SK-N-DZ (cell line): Measurements from ENCODE around the gene MAGEF1. TPM values are rescaled to one million over a fixed set of nuclear protein-coding genes. Genes with fewer than 3 reads are reported as not detected.
A peak's percentile ranks its signal among the peaks of the same experiment; 100 is the strongest.

ENCODE experiments used
- DNase-seq: peaks from one replicate; pipeline ENCODE4 v3.0.0-alpha.2; 2015; ENCODE audit warnings: low spot score
- polyA plus RNA-seq, 2 experiments: library from polyadenylated mRNA; depleted of rRNA; stranded (reverse); fragments of >200 nt; gene quantifications; 2 replicates each; pipeline ENCODE4 v1.2.3, GENCODE V29; 2014

The MAGEF1 gene, protein sequence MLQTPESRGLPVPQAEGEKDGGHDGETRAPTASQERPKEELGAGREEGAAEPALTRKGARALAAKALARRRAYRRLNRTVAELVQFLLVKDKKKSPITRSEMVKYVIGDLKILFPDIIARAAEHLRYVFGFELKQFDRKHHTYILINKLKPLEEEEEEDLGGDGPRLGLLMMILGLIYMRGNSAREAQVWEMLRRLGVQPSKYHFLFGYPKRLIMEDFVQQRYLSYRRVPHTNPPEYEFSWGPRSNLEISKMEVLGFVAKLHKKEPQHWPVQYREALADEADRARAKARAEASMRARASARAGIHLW
- 143 and 154 TPM in 2 replicates for polyA plus RNA-seq (2014; cell fraction: cytosol; rRNA removed)
- polyA plus RNA-seq (2014; cell fraction: nucleus; rRNA removed), result 65.3 and 73.3 TPM in 2 replicates

DNA sequence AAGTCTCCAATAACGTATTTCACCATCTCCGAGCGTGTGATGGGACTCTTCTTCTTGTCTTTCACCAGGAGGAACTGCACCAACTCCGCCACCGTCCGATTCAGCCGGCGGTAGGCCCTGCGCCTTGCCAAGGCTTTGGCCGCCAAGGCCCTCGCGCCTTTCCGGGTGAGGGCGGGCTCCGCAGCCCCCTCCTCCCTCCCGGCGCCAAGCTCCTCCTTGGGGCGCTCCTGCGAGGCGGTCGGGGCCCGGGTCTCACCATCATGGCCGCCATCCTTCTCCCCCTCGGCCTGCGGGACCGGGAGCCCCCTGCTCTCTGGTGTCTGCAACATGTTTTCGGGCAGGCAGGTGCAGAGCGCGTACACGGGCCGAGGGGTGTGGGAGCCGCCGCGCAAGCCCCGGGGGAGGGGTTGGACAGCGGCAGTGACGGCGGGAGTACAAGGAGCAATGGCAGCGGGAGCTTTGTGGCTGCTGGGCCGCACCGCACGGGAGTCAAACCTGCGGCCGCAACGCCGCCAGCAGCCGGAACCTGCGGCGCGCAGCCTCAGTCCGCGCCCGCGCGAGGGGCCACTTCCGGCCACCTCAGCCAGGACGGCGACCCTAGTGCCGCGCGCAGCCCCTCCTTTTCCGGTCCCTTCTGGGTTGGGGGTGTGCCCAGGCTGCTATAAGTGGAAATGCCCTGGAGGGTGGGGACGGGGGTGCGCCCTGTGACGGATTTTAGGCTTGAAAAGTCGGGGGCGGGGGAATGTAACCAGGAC, at the start of gene MAGEF1:
Gene MAGEF1 (minus strand): TSS at position 572 of the 755 bp plus-strand sequence. CDS start 243 bp downstream, at position 329.
- peak; percentile 89 for DNase-seq

DNA sequence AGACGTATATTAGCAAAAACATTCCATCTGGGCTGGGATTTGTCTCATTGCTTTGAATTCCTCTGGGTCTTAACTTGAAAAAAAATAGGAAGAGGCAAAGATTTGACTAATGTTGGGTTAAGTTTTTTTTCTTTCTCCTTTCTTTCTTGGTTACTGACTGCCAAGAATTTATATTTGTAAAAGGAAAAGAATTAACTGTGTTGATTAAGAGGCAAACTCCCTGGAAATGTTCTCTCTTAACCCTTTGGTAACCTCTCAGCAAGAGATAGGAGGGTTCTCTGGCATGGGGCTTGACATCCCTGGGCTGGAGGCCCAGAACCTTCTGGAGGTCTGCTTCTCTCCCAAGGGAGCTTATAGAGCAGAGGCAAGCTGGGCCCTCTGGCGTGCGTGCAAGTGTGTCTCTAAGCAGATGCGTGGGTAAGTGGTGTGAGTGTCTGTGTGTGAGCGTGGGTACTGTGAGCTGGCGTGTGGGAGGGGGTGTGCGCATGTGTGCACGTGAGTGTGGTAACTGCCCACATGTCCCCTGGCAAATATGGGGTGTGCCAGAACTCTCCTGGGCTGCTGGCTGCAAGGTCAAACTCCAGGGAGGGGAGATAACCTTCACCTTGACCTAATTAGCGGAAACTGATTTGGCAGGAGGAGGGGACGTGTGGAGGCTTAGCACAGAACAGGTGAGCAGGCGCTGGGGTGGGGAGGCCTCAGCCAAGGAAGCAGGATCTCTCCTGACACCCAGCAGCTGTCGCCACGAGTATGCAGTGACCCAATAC, 49.4 kb upstream of the MAGEF1 start:
- no peak for DNase-seq

DNA sequence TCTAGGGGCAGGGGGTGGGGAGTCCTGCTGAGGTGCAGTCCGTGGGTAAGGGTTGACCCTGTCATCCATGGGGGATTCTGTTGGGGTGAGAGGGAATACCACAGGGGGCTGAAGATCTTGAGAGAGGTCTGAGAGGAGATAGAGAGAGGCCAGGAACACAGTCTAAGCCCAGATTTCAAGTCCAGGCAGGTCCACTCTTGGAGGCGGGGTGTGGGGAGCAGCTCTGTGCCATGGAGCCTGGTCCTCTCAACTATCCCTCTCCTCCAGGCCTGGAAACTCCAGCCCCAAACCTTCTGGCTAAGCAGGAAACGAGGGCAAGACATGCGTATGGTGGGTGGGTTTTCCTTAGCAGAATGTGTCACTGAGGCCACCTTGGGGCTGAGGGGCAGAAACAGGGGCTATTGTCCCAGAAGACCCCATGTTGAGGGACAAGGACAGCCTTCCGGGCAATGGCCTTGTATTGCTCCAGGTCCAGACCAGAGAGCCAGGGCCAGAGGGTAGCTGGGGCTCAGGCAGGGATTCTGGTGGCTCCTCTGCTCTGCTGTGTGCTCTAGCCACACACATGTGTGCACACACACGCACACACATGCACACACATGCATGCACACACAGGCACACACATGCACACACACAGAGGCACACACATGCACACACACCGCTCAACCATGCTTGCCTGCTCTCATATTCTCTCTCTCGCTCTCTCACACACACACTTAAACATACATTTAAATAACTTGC, 48.6 kb upstream of the MAGEF1 start:
- no peak for DNase-seq

DNA sequence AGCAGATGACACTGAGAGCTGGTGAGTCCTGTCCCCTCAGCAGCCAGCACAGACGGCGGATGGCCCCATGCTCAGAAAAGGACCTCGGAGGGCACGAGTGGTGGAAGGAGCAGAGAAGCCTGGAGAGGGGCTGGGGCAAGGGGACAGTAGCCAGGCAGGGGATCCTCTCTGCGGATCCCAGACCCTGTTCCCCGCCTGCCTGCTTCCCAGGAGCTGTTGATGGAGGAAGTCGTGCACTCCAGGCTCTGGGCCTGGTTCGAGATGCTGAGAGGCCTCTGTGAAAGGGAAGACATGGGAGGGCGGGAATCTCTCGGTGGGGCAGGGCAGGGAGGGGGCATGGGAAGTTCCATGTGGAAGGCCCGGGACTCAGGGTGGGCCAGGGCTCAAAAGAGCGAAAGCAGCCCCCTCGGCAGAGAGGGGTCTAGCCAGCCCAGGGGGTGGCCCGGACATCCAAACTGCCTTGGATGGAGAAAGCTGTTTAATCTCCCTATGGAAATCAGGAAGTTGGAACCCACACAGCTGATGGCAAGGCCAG, 47.9 kb upstream of the MAGEF1 start:
- DNase-seq, result no peak

DNA sequence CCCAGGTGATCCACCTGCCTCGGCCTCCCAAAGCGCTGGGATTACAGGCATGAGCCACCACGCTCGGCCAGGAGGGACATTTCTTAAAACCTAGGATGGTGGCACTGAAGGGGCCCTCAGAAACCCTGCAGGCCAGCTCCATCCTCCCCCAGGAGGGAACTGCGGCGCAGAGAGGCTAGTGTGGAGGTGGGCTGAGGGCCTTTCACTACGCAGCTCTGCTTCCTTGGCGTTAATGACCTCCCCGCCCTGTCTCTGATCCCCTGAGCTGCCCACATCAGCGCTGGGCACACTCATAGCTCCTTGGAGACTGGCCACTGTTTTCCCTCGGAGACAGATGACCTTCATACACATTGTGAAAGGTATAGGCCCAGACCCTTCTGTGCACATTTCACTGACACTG, 46.2 kb upstream of the MAGEF1 start:
- no peak for DNase-seq

DNA sequence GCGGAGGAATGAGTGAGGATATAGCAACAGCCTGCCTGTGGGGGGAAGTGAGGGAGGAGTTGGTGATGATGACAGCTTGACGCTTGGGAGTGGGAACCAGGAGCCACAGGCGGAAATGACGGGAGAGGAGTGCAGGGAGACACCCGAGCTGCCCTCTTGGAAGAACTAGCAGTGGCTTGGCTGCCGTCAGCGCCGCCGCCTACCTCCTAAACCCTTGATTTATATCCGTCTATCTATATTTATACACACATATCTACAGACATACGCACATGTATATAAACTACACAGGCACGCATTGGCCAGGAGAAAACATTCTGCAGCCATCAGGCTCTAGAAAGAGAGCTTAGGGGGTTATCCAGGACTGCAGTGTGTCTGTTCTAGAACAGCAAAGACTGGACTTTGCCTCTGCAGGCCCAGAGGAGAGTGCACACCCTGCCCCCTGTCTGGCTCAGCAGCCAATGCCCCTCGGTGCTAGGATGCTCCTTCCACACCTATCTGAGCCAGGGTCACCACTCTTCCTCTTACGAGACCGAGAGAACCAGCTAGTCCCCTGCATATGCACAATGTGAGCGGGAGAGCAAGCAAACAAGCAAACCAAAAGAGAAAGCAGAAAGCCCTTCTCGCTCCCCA, 45.3 kb upstream of the MAGEF1 start:
- DNase-seq, result peak; percentile 59

DNA sequence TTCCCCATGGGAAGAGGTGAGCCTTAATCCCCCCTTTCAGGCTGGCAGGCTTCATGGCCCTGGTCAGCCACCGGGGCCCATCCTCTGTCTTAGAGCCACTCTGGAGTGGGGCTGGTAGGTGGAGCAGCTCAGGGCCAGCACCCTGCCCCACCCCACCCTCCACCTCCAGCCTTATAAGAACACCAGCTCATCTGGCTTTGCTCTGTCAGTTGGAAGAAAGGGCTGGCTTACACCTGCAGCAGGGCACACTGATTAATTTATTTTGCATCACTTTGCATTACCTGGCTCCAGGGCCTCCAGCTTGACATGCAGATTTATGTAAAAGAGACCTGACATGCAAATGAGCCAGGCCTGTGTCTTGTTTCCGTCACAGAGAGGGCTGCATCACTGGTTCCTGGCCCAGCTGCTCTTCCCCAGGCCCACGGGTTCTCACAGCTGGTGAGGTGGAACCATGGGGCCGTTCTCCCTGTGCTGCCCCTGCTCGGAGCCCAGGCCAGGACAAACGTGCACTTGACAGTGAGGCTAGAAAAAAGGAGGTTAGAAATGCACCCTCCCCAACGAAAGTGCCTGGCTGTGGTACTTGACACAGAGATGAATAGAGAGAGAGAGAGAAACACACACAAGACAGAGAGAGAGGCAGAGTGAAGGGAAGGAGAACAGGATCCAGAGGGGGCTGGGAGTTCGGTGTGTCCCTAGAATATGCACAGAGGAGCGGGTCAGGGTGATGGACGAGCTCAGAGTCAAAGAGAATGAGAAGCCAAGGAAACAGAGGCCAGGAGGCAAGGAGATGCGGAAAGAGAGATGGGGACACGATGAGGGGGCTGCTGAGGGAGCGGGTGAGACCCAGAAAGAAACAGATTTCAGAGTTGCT, 44.5 kb upstream of the MAGEF1 start:
- no peak for DNase-seq

DNA sequence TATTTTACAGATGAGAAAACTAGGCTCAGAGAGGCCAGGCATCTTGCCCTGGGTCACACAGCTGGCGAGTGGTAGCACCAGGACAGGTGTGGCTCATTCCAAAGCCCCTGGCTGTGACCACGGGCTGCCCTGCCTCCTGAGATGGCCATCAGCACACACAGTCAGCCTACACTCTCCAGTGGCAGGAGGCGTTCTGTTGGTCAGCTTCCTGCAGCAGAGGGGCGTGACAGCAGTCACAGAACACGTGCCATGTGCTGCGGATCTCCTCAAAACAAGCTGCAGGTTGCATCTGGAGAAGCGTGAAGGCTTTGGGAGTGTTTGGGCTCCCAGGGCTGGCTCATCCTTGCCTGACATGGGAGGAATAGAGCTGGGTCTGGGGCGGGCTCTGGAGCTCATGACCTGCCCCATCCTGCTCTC, 43.5 kb upstream of the MAGEF1 start:
- DNase-seq, result no peak

DNA sequence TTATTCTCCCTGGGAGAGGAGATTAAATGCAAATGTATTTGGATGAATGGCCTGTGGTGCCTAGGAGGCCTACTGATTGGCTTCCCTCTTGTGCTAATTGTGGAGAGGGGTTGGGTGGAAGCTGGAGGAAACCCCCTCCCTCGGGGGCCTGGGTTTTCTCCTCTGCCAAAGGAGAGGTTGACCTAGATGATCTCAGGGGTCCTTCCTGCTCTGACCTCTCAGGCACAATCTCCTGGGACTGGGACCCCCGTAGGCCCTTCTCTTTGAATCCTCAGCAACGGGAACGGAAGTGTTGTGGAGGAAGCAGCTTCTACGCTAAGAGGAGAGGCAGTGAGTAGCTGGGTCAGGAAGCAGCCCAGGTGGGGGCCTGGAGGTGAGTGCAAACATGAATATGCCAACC, 40.5 kb upstream of the MAGEF1 start:
- no peak for DNase-seq

DNA sequence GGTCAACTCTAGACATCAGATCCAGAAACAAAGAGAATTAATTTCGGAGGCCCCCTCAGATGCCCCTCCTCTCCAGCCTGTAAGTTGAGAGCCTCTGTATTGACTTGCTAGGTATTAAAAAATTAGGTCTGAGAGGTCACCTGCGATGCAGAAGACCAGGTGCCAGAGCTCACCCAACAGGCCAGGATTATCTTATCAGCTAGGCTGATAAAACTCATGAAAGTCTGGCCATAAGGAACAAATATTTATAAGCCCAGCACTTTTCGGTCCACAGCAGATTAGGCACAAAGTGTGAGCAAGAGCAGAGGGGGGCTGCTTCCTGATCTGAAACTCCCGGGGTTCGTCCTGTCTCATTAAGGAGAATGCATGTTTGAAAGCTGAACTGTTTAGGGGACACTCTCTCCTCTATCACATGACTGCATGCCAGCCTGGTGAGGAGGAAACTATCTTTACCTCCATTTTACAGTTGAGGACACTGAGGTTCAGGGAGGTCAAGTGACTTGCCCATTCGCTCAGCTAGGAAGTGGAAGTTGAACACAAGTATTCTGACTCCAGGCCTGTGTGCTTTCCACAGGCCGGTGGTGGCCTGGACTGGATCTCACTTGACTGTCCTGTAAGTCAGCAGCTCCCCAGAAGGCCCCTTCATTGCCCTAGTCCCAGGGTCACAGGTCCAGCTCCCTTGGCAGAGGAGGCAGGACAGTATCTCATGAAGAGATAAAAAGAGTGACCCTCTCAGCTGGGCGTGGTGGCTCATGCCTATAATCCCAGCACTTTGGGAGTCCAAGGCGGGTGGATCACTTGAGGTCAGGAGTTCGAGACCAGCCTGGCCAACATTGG, 39.6 kb upstream of the MAGEF1 start:
- DNase-seq, result no peak

DNA sequence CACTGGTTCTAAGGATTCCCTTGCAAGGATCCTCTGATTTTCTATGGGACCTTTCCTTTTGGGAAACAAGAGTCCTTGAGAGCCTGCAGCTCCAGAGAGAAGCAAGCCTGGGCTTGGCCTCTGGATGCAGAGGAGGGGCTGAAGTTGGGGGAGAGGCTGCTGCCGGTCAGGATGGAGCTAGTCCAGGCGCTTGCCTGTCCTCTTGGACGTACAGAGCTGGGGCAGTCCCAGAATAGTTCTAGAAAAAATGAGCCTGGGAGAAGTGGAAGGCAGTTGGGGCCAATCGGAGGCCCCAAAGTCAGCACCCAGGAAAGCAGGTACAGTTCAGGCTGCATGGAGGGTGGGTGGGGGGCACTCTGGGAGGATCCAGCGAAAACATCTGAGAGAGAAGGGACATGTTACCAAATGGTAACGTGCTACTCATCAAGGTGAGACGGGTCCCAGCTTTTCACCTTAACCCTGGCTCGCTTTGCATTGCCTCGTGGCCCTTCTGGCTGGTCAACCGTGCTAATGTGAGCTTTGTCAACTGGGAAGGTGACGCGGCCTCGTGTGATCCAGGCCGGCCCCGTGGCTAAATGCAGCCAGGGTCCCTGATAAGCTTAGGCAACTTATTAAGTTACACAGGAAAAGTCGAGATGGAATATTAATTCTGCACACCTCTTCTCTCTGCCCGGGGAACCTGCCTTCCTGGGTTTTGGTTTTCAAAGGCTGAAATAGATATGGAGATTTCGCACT, 38.7 kb upstream of the MAGEF1 start:
- DNase-seq, result no peak

DNA sequence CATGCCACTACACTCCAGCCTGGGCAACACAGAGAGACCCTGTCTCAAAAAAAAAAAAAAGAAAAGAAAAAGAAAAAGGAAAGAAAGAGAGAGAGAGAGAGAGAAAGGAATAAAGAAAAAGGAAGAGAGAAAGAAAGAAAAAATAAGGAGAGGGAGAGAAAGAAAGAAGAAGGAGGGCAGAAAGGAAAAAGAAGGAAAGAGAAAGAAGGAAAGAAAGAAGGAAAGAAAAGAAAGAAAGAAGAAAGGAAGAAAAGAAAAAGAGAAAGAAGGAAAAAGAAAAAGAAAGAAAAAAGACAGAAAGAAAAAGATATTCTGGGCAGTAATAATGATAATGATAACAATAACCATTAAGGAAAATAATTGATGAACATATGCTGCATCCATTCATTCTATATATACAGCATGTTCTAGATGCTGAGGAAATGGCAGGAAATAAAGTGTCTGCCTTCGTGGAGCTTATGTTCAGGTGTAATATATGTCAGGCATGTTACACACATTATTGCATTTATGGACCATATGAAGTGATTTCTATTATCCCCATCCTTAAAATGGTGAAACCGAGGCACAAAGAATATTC, 37.4 kb upstream of the MAGEF1 start:
- DNase-seq, result no peak

DNA sequence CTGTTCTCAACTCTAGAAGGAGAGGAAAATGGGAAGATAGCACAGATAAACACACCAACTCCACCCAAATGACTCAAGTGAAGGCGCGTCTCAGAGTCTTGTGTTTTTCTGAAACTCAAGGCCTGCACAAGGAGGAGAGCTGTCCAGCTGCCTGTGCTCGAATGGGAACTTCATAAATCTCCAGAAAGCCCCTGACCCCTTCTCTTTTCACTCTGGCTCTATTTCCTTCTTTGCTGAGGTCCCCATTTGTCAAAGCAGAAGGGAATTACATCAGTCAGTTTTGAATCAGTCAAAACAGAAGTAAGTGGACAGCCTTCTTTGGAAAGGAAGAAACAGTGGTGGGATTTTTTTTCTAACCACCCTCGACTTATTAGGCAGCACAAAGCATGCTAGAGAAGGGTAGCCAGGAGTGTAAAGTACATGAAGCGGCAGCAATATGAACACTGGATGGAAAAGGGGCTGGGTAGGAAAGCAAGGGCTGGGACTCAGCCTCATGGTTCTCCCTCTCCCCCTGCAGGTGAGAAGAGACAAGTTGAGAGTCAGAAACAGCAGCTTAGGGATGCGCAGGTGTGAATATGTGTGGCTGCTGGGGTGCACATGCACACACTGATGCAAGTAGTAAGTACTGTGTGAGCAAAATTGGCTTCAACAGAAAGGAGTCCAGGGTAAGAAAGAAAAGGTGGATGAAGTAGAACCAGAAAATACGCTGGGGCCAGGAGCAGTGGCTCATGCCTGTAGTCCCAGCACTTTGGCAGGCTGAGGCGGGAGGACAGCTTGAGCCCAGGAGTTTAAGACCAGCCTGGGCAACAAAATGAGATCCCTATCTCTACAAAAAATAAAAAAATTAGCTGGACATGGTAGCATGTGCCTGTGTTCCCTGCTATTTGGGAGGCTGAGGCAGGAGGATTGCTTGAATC, 36.6 kb upstream of the MAGEF1 start:
- DNase-seq, result peak; percentile 61

DNA sequence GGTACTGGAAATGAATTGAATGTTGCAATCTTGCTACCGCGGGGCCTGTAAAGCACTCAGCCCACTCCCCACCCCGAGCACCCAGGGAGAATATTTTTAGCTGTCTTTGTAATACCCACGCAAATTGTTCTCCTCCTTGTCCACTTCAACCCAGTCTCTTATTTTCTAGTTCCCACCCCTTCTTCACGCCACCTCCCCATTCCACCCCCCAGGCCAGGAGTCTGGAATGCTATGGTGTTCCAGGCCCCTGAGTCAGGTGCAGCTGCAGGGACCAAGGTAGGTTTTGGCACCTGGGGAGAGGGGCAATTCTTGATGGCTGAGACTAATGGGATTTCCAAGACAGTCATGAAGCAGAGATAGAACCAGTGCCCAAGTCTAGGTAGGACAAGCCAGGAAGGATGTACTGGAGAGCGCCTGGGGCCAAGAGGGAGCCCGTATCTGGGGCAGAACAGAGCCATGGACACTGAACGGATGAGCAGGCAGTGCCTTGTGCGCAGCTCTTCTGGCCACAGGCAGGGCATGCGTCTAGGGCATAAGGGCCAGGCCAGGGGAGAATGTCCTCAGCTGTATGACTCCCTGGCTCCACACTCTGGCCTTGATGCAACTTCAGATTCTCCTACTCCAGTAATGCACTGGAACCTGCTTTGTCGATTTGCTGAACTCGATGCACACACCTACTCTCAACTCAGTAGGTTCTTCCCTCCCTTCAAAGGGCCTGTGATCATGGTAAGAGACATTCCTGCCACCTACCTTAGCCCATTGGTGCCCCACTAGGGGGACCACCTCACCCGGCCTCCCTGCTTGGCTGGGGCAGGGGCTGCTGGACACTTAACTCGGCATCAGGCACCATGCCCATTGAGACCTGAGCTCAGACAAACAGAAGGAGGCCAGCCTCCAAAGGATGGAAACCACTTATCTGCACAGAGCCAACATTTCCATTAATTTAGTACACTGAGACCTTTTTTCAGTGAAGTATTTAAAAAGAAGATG, 34.6 kb upstream of the MAGEF1 start:
- no peak for DNase-seq

DNA sequence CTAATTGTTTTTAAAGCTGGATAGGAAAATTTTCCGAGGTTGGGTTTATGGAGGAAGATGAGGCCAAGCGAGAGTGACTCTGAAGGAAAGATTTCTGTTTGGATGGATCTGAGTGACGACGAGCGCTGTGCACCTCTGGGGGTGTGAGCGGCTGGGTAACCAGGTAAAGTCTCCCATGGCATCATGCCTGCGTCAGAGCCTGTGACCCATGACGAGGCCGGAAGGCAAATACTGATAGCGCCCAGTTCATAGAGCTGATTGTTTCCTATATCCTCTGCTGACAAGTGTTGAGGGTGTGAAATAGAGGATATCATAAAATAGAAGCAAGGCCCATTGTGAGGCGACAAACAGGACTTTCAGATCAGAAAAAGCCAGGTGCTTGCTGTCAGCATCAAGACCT, 33.7 kb upstream of the MAGEF1 start:
- no peak for DNase-seq
